ENCODE measurements around the gene GRIK4. TPM values are rescaled to one million over a fixed set of nuclear protein-coding genes. Genes with fewer than 3 reads are reported as not detected.

The GRIK4 gene
- total and polyA plus RNA-seq, 2 of the 4 experiments (the other 2 are of a cell fraction) = 0.18 to 0.38 TPM

- H3K4me2 ChIP-seq (ENCODE audit: low read depth, low read length) = no peak overlapping the region
- intact Hi-C loops (cut with micrococcal nuclease) = no loop called here
- H2BK20ac ChIP-seq (ENCODE audit: low read depth, low read length) = no peak overlapping the region
- no peak overlapping the region for H4K91ac ChIP-seq (ENCODE audit: insufficient read depth, low read depth, low read length)
- H3K9ac ChIP-seq (ENCODE audit: low read depth, low read length) = no peak overlapping the region
- dilution Hi-C loops (cut with HindIII; ENCODE audit: low sequenced_read_pairs, unreplicated experiment) = no loop called here
- H3K27me3 ChIP-seq (ENCODE audit: control insufficient read depth, insufficient read depth, low read length) = peaks cover 7% of the 10 kb centered on the region; the same call in 1 of the 2 replicates
- H3K4ac ChIP-seq (ENCODE audit: low read depth, low read length) = no peak overlapping the region
- H2AFZ ChIP-seq (replicated peaks; ENCODE audit: low read length, poor library complexity) = no peak overlapping the region
- H3K79me1 ChIP-seq (ENCODE audit: low read depth in 1 of 2, low read length in 2 of 2) = no peaks in the 10 kb centered on the region
- no peak overlapping the region for H2AK9ac ChIP-seq (replicated peaks; ENCODE audit: low read depth, low read length, poor library complexity)
- 43% methylated on average over 2 of the region's 7 CpGs; no CpG with 5 or more reads in 1 of the 2 experiments for WGBS, 2 experiments (ENCODE audit: extremely low coverage in 2 of 2, insufficient read length in 1 of 2)
- no peaks in the 10 kb centered on the region for H3K36me3 ChIP-seq (ENCODE audit: control insufficient read depth, insufficient read depth, low read length)
- H3K4me3 ChIP-seq (ENCODE audit: insufficient read depth, low read depth, low read length) = no peak overlapping the region
- H2BK5ac ChIP-seq (ENCODE audit: low read depth, low read length, poor library complexity, severe bottlenecking) = no peak overlapping the region
- H2BK120ac ChIP-seq (ENCODE audit: low read depth, low read length) = no peak overlapping the region
- CTCF ChIA-PET = no interaction called here
- H2BK15ac ChIP-seq (ENCODE audit: low read depth, low read length) = no peak overlapping the region
- no peak overlapping the region for H3K23ac ChIP-seq (ENCODE audit: low read depth, low read length)
- H3K9me3 ChIP-seq (ENCODE audit: control insufficient read depth, insufficient read depth, low read length) = no peaks in the 10 kb centered on the region
- no peak for ATAC-seq (ENCODE audit: low read depth)
- no peaks in the 10 kb centered on the region for H4K20me1 ChIP-seq (ENCODE audit: insufficient read depth, low read length)
- no peak for DNase-seq
- no peaks in the 10 kb centered on the region for H3K9me1 ChIP-seq (ENCODE audit: insufficient read depth, low read length)
- POLR2A ChIA-PET (ENCODE audit: unreplicated experiment) = no interaction called here
- H3K27ac ChIP-seq (ENCODE audit: insufficient read depth, low read length) = no peak overlapping the region
- no peak overlapping the region for H3K14ac ChIP-seq (replicated peaks; ENCODE audit: low read depth, low read length)
- no peak overlapping the region for H4K8ac ChIP-seq (ENCODE audit: low read depth in 2 of 2, low read length in 2 of 2)
- no peak overlapping the region for H3K56ac ChIP-seq (ENCODE audit: extremely low read depth, insufficient read depth, low read length)
- no peak overlapping the region for H3K18ac ChIP-seq (ENCODE audit: low read depth, low read length)
- no peak overlapping the region for H4K5ac ChIP-seq (ENCODE audit: low read depth, low read length)
- in situ Hi-C loops (cut with MboI; ENCODE audit: low sequenced_read_pairs) = no loop called here
- BruUV-seq (replicated peaks) = no TSS peak
- no peaks in the 10 kb centered on the region for H3K4me1 ChIP-seq (ENCODE audit: control insufficient read depth, insufficient read depth, low read length)
- no peak overlapping the region for H2AK5ac ChIP-seq (ENCODE audit: low read depth, low read length)
- TF ChIP-seq, protein P1, sequence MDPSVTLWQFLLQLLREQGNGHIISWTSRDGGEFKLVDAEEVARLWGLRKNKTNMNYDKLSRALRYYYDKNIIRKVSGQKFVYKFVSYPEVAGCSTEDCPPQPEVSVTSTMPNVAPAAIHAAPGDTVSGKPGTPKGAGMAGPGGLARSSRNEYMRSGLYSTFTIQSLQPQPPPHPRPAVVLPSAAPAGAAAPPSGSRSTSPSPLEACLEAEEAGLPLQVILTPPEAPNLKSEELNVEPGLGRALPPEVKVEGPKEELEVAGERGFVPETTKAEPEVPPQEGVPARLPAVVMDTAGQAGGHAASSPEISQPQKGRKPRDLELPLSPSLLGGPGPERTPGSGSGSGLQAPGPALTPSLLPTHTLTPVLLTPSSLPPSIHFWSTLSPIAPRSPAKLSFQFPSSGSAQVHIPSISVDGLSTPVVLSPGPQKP (IDR thresholded peaks at IDR 0.05; ENCODE audit: borderline replicate concordance, low read depth, low read length) = no peak
- TF ChIP-seq NFE2L2 (IDR thresholded peaks at IDR 0.05; ENCODE audit: low read depth, low read length) (no peak), CHD1 (IDR thresholded peaks at IDR 0.05; ENCODE audit: low read depth, low read length) (no peak), RFX5 (IDR thresholded peaks at IDR 0.05; ENCODE audit: low read depth, low read length) (no peak), BHLHE40 (IDR thresholded peaks at IDR 0.05; ENCODE audit: low read depth, low read length) (no peak), FOS (IDR thresholded peaks at IDR 0.05; ENCODE audit: low read depth, low read length) (no peak), CTCF (conservative IDR thresholded peaks at IDR 0.05; ENCODE audit: low read depth, low read length) (no peak), MXI1 (IDR thresholded peaks at IDR 0.05; ENCODE audit: borderline replicate concordance, low read depth, low read length) (no peak), CEBPB (IDR thresholded peaks at IDR 0.05; ENCODE audit: low read depth, low read length) (no peak), MAFK (IDR thresholded peaks at IDR 0.05; ENCODE audit: low read depth, low read length) (no peak)
- TF ChIP-seq, protein P2, sequence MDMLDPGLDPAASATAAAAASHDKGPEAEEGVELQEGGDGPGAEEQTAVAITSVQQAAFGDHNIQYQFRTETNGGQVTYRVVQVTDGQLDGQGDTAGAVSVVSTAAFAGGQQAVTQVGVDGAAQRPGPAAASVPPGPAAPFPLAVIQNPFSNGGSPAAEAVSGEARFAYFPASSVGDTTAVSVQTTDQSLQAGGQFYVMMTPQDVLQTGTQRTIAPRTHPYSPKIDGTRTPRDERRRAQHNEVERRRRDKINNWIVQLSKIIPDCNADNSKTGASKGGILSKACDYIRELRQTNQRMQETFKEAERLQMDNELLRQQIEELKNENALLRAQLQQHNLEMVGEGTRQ (IDR thresholded peaks at IDR 0.05; ENCODE audit: low read depth, low read length) = no peak
These were observed 385.1 kb downstream of the GRIK4 start for GRCh38 chr11:120896687-120897086.
